CD14-positive monocyte (primary cell): Measurements from ENCODE around the gene ATP1B3. TPM values are rescaled to one million over a fixed set of nuclear protein-coding genes. Genes with fewer than 3 reads are reported as not detected.

Experiments used
- DNase-seq, 3 donors: peaks; one replicate each; pipeline ENCODE4 v3.0.0-alpha.2; 2011 to 2022
- H2AFZ ChIP-seq: 2 replicates; pipeline ENCODE4 v1.6.0; 2012; ENCODE audit warnings: mild to moderate bottlenecking, low read depth, low read length, inconsistent platforms; ENCODE audit not compliant: insufficient read depth, poor library complexity, severe bottlenecking
- H3K27ac ChIP-seq, 2 donors: 1 replicate in 1 of 2; 2 replicates in 1 of 2; pipeline ENCODE4 v1.5.1; 2012 to 2013; ENCODE audit warnings: low read length in 2 of 2, control low read depth in 1 of 2, inconsistent platforms in 1 of 2, low read depth in 1 of 2, mild to moderate bottlenecking in 1 of 2
- H3K27me3 ChIP-seq, 2 donors: one replicate each; pipeline versions ENCODE4 v1.6.0 to v1.6.1; 2011 to 2013; ENCODE audit warnings: low read length in 2 of 2; ENCODE audit not compliant: control insufficient read depth in 2 of 2, insufficient read depth in 2 of 2
- H3K36me3 ChIP-seq, 2 donors: replicated peaks in 1 of 2; 1 replicate in 1 of 2; 2 replicates in 1 of 2; pipeline versions ENCODE4 v1.5.1 to v1.6.1; 2012 to 2013; ENCODE audit warnings: low read length in 2 of 2, control low read depth in 1 of 2, inconsistent platforms in 1 of 2, mild to moderate bottlenecking in 1 of 2; ENCODE audit not compliant: insufficient read depth in 2 of 2, control insufficient read depth in 1 of 2
- H3K4me1 ChIP-seq, 2 donors: 1 replicate in 1 of 2; 2 replicates in 1 of 2; pipeline versions ENCODE4 v1.5.1 to v1.6.1; 2012 to 2013; ENCODE audit warnings: low read length in 2 of 2, control low read depth in 1 of 2, inconsistent platforms in 1 of 2, mild to moderate bottlenecking in 1 of 2, moderate library complexity in 1 of 2; ENCODE audit not compliant: insufficient read depth in 2 of 2, control insufficient read depth in 1 of 2
- H3K4me2 ChIP-seq: replicated peaks from 2 replicates; pipeline ENCODE3; 2012; ENCODE audit warnings: low read length, moderate library complexity, mild to moderate bottlenecking; ENCODE audit not compliant: poor library complexity, severe bottlenecking; ENCODE audit errors: extremely low read depth
- H3K4me3 ChIP-seq, 3 experiments: fragments of 200-600 bp in 1 of 3; sonication (generic) in 1 of 3; replicated peaks in 1 of 3; 1 replicate in 2 of 3; 2 replicates in 1 of 3; pipeline ENCODE4 v1.5.1; 2011 to 2013; ENCODE audit warnings: low read length in 3 of 3, mild to moderate bottlenecking in 3 of 3, control low read depth in 2 of 3, low read depth in 2 of 3, inconsistent platforms in 1 of 3, moderate library complexity in 1 of 3
- H3K79me2 ChIP-seq: 2 replicates; pipeline ENCODE4 v1.6.0; 2012; ENCODE audit warnings: mild to moderate bottlenecking, control low read depth, inconsistent platforms, low read length, moderate library complexity; ENCODE audit not compliant: insufficient read depth
- H3K9ac ChIP-seq: 2 replicates; pipeline ENCODE4 v1.6.0; 2017; ENCODE audit warnings: low read length, mild to moderate bottlenecking; ENCODE audit not compliant: insufficient read depth, poor library complexity, severe bottlenecking
- H3K9me3 ChIP-seq, 2 donors: replicated peaks in 1 of 2; 1 replicate in 1 of 2; 2 replicates in 1 of 2; pipeline versions ENCODE4 v1.5.1 to v1.6.1; 2012 to 2013; ENCODE audit warnings: low read length in 2 of 2, control low read depth in 1 of 2; ENCODE audit not compliant: control insufficient read depth in 1 of 2, insufficient read depth in 1 of 2
- H4K20me1 ChIP-seq: 2 replicates; pipeline ENCODE4 v1.6.0; 2012; ENCODE audit warnings: mild to moderate bottlenecking, low read length, control low read depth, moderate library complexity; ENCODE audit not compliant: insufficient read depth
- H3K27ac Mint-ChIP-seq, 7 donors: one replicate each; pipeline ENCODE4 v1.8.0; 2020; ENCODE audit warnings: mild to moderate bottlenecking in 7 of 7, mixed read lengths in 7 of 7, moderate library complexity in 6 of 7, inconsistent platforms in 2 of 7
- H3K27me3 Mint-ChIP-seq, 3 donors: one replicate each; pipeline ENCODE4 v1.8.0; 2021 to 2022; ENCODE audit warnings: low read depth in 3 of 3, mild to moderate bottlenecking in 3 of 3, mixed read lengths in 3 of 3, moderate library complexity in 3 of 3, inconsistent platforms in 1 of 3
- H3K36me3 Mint-ChIP-seq, 2 donors: one replicate each; pipeline ENCODE4 v1.8.0; 2020; ENCODE audit warnings: mixed read lengths in 2 of 2, inconsistent platforms in 1 of 2, mild to moderate bottlenecking in 1 of 2
- H3K4me1 Mint-ChIP-seq: one replicate; pipeline ENCODE4 v1.8.0; 2020; ENCODE audit warnings: mild to moderate bottlenecking, mixed read lengths
- H3K4me3 Mint-ChIP-seq, 2 donors: one replicate each; pipeline ENCODE4 v1.8.0; 2020; ENCODE audit warnings: mild to moderate bottlenecking in 2 of 2, mixed read lengths in 2 of 2, moderate library complexity in 1 of 2
- H3K9me3 Mint-ChIP-seq, 7 donors: one replicate each; pipeline ENCODE4 v1.8.0; 2020 to 2022; ENCODE audit warnings: mixed read lengths in 7 of 7, mild to moderate bottlenecking in 6 of 7, moderate library complexity in 6 of 7, inconsistent platforms in 2 of 7
- CTCF ChIP-seq: fragments of 200-600 bp; IDR thresholded peaks from one replicate; pipeline ENCODE4 v1.8.0; 2022; ENCODE audit warnings: antibody characterized with exemption, mild to moderate bottlenecking
- WGBS: methylation state at CpG from one replicate; pipeline ENCODE4 v1.1.5; 2013; ENCODE audit warnings: missing lambda C conversion rate; ENCODE audit not compliant: insufficient coverage; 5-methylcytosine and 5-hydroxymethylcytosine counted together
- intact Hi-C, 2 donors: fragments of 100-400 bp; cut with micrococcal nuclease; formaldehyde crosslinking; loops; one replicate each; pipeline versions ENCODE4 v1.15.0 to v1.15.1; 2023
- polyA plus RNA-seq, 3 donors: library from polyadenylated mRNA; depleted of rRNA in 1 of 3; unstranded in 2 of 3; stranded (reverse) in 1 of 3; fragments of 300-500 nt in 2 of 3; fragments of >200 nt in 1 of 3; fragmentation: Illumina TruSeq in 2 of 3; gene quantifications; 1 replicate in 2 of 3; 2 replicates in 1 of 3; pipeline ENCODE4 v1.2.3, GENCODE V29; 2012 to 2021

The ATP1B3 gene
- polyA plus RNA-seq, 3 donors, result 90.6 to 208 (median 177) TPM

- Mint-ChIP-seq H3K4me1 (no peaks in the 10 kb centered on the region), H3K9me3 (no peaks in the 10 kb centered on the region), H3K4me3 (no peak overlapping the region), H3K27me3 (no peaks in the 10 kb centered on the region), H3K27ac (no peak overlapping the region), H3K36me3 (peaks cover 2 to 11% of the 10 kb centered on the region in 2 donors)
- H2AFZ ChIP-seq, result no peak overlapping the region
- TF ChIP-seq CTCF, result no peak
- no peak overlapping the region for H3K4me2 ChIP-seq
- H3K36me3 ChIP-seq, result no peaks in the 10 kb centered on the region
- H3K27me3 ChIP-seq, result no peaks in the 10 kb centered on the region
- intact Hi-C loops, result loop anchor here in 1 of 2 donors (10.0 kb wide), 1 partner anchor 319 kb away; no protein-coding TSS in a partner anchor
- H3K79me2 ChIP-seq, result no peaks in the 10 kb centered on the region
- DNase-seq, result no peak
- H3K9me3 ChIP-seq, result no peaks in the 10 kb centered on the region
- H4K20me1 ChIP-seq, result no peaks in the 10 kb centered on the region
- H3K4me3 ChIP-seq, result no peak overlapping the region
- no peaks in the 10 kb centered on the region for H3K4me1 ChIP-seq
- H3K9ac ChIP-seq, result no peak overlapping the region
- H3K27ac ChIP-seq, result no peak overlapping the region
- WGBS, result no CpG with 5 or more reads among the region's 1 CpG
Measured at GRCh38 chr3:141965471-141965870, 89.0 kb downstream of the ATP1B3 start.

- H3K9me3 Mint-ChIP-seq, result no peaks in the 10 kb centered on the region
- DNase-seq, result no peak
- H3K9me3 ChIP-seq, result no peaks in the 10 kb centered on the region
- H3K4me3 ChIP-seq, result no peak overlapping the region
- H3K4me1 Mint-ChIP-seq, result no peaks in the 10 kb centered on the region
- no peak overlapping the region for H3K4me2 ChIP-seq
- H3K36me3 Mint-ChIP-seq, result peaks cover 4 to 11% of the 10 kb centered on the region in 2 donors
- no peaks in the 10 kb centered on the region for H4K20me1 ChIP-seq
- intact Hi-C loops, result loop anchor here in 1 of 2 donors (10.0 kb wide), 1 partner anchor 315 kb away; no protein-coding TSS in a partner anchor
- H3K79me2 ChIP-seq, result no peaks in the 10 kb centered on the region
- no CpG with 5 or more reads among the region's 6 CpGs for WGBS
- H3K4me1 ChIP-seq, result no peaks in the 10 kb centered on the region
- H3K9ac ChIP-seq, result no peak overlapping the region
- H2AFZ ChIP-seq, result no peak overlapping the region
- no peak overlapping the region for H3K27ac ChIP-seq
- H3K4me3 Mint-ChIP-seq, result no peak overlapping the region
- no peaks in the 10 kb centered on the region for H3K36me3 ChIP-seq
- H3K27ac Mint-ChIP-seq, result peak overlapping the region in 1 of 7 donors; percentile 3
- TF ChIP-seq CTCF, result no peak
- no peaks in the 10 kb centered on the region for H3K27me3 ChIP-seq
- H3K27me3 Mint-ChIP-seq, result no peaks in the 10 kb centered on the region
Measured at GRCh38 chr3:141969711-141970110, 93.3 kb downstream of the ATP1B3 start.
